GM19099 (cell line): ENCODE results near the gene TRPM3.

ENCODE experiments used
- POLR2A ChIP-seq: IDR thresholded peaks from 3 replicates; pipeline ENCODE4 v1.6.1; 2011; ENCODE audit warnings: low read depth; ENCODE audit not compliant: insufficient read length; ENCODE audit errors: extremely low read depth

The TRPM3 gene

DNA sequence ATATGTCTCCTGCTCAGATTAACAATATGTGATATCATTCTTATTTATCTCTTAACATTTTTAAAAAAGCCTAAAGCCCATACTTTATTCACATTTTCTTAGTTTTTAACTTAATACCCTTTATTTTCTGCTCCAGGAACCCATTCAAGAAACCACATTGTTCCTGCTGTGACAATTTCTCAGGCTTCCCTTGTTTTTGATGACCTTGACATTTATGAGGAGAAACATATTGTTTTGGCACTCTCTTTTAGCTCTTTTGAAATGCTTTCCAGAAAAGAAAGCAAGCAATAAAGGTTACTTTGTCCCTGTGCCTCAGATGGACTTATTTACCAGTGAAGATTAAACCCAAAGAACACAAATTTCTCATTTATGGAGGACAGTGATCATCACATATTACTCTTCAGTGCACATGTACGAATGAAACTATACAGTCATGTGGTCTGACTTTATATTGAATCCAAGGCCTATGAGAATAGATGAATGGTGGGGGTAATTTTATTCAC is 445.5 kb downstream of the TRPM3 start:
- no peak for TF ChIP-seq POLR2A

DNA sequence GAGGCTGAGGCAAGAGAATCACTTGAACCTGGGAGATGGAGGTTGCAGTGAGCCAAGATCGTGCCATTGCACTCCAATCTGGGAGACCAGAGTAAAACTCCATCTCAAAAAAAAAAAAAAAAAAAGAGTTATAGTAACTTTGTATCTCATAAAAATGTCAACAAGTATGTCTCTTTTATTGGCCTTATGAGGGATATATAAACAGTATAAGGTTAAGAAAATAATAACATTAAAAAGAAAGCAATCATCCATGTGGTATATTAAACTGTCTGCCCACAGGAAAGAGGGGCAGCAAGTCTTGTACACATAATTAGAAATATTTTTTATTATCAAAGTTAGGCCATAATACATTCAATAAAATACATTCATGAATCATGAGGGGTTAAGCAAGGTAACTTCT is 447.6 kb downstream of the TRPM3 start:
- no peak for TF ChIP-seq POLR2A

DNA sequence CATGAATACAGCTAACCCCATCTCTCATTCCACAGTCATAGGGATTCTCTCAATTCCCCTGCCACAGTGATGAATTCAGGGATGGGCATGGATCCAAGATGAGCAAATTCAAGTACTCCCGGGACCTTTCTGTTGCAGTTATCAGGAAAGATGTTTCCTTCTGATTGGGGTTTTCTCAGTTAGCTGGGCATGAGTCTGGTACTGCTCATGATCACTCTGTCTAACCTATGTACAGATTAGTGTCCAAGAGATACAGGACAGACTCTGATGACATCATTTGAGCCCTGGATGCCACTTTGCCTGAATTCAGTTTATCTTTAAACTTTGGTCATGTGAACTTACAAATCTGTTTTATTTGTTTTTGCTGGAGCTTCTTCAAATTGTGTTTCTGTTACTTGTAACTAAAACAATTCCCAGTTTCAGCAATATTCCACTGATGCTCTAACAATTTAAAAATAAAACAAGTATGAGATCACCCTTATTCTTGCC is 449.2 kb downstream of the TRPM3 start:
- no peak for TF ChIP-seq POLR2A

DNA sequence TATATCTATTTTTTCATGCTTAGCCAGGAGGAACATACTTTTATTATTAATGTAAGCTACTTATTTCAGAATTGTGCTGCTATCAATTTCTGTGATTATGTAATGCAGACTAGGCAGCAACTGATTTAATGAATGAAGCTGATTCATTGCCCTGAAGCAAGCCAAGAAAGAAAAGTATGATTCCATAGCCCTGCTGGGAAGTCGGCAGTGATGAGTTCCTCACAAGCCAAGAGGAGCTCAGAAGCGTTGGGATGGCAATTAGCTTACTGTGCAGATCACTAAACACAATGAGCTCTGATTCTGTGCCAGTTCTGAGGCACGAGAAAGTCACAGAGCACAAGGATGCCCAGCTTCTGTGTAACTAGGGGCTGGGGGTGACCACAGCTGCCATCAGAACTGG is 452.7 kb downstream of the TRPM3 start:
- TF ChIP-seq POLR2A = no peak

DNA sequence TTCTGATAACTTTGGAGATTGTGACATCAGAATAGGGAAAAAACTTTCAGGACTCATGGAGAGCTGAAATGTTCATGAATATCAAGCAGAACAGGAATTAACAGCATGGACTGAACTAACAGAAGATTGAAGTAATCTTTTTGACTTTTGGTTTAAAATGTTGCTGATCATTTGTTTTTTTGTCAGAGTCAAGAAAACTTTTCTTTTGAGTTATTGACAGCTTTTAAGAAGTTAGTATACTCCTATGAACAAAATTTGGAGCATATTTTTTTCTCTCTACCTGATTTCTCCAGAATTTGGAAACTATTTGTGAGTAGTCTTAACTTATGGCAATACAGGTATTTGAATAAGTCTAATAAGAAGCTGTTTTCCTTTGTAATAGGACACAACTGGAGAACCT is 462.7 kb downstream of the TRPM3 start:
- no peak for TF ChIP-seq POLR2A

DNA sequence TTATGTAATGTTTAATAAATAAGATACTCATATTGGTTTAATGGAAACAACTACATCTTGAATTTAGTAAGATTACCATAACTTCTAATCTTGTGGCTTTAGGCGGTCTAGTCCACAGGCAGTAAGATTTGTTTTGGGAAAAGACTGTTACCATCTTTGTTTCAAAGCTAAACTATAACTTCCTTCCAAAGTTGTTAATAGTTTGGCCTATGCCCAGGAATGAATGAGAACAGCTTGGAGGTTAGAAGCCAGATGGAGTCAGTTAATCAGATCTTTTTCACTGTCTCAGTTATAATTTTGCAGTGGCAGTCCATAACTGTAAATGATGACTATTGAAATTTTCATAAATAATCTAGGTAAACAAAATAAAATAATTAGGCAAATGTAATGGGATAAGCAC is 465.1 kb downstream of the TRPM3 start:
- TF ChIP-seq POLR2A = no peak

DNA sequence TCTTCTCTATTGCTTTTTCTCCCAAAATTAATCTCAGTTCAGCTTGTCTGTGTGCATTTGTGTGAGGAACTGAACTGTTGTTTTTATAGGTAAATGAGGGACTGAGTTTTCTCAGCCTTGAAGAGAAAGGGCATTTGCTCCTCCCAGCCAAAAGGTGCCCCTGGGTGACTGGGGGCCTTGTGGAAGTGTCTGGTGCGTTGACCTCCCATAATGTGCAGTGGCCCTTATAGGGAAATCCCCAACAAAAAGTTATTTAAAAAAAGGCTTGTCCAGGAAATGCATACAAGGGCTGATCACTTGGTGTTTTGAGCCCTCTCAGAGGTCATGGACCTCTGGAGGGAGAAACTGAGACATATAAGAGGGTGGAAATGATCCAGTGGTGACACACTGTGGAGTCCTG is 467.3 kb downstream of the TRPM3 start:
- TF ChIP-seq POLR2A = no peak

DNA sequence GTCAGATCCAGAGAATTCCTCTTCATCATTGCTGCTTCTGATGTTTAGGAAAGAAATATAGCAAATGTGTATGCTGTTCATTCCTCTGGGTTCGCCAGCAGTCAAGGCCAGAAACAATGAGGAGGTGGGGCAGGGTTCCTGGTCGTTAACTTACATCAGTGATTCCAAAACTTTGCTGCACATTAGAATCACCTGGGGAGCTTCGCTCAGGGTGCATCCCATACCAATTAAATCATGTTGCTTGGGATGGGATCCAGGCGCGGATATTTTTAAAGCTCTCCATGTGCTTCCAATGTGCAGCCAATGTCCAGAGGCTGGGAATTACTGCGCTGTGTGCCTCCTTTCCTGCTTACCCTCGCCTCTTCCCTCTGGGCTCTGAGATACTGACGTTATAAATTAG is 479.1 kb downstream of the TRPM3 start:
- no peak for TF ChIP-seq POLR2A

DNA sequence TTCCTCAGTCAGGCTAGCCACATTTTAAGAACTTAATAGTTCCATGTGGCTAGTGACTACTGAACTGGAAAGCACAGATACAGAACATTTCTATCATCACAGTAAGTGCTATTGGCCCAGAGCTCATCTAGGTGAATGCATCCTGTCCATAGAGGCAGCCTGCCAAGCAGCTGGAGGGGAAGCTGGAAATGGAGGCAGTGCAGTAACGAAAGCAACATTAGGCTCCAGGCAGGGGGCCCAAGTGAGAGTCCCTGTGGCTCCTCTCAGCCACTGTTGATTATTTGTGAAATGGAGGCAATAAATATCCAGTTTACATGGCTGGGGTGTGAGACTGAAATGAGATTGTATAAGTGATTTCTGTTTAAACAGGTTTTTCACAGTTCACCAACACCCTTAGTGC is 479.8 kb downstream of the TRPM3 start:
- no peak for TF ChIP-seq POLR2A

DNA sequence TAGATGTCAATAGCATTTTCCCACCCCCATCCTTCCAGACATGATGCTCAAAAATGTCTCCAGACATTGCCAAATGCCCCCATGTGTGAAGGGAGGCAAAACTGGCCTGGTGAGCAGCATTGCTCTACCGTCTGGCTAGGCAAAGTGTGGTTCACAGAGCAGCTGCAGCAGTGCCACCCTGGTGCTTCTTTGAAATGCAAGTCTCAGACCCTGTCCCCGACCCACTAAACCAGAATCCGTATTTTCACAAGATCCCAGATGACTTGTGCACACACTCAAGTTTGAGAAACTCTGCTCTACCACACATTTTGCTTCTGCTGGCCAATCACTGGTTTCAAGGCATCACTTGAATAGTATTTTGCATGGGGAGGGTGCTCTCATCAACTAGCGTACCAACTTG is 480.4 kb downstream of the TRPM3 start:
- TF ChIP-seq POLR2A = no peak

DNA sequence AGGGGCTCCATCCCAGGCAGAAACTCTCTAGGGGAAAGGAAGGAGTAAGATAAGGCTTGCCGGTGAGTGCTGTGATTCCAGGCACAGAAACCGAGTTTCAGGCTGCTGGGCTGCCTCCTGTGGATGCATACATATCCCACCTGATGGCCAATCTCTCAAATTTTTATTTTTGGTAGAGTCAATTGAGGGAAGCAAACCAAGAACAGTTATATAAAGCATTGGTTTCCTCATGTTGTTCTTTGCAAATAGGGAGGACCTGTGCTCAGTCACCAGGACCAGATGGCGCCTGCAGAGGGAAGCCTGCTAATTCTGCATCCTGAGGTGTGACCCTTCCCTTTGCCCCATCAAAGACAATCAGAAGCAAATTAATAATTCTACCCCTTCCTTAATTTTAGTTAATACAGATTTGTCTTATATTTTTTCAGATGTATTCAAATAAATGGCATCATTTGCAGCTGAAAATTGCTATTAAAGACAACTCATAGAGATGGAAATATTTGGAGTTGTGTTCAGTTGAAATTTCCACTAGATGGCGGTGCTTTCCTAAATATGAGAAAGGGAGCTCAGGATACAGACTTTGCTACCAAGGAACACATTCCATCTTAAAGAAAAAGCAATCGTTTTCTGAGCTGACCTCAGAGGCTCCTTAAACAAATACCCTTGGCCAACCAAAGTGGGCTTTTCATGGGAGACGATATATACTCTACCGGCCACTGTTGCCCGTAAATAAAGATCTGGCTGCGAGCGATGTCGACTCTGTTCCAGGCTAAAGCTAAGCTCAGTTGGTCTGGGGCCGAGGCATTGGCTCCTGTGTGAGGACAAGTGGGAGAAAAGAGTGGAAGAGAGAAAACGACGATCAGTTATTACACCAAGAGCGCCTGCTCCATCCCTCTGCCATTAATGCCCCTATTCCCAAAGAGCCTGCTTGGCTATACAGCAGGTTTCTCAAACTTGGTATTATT is 481.3 kb downstream of the TRPM3 start:
- no peak for TF ChIP-seq POLR2A

DNA sequence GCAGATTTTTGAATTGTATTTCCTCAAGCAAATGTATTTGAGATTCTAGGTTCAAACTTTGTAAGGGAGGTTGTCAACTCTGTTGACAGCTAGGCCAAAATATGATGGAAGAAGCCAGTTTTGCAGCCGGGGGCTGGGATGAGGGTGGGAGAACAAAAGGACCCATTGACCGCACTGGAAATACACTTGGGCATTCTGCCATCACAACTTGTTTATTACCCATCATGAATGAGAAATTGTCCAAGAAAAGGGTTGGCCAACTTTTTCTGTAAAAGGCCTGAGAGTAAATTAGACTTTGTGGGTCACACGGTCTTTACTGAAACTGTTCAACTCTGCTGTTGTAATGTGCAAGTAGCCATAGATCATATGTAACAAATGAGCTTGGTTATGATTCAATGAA is 485.6 kb downstream of the TRPM3 start:
- TF ChIP-seq POLR2A = no peak

DNA sequence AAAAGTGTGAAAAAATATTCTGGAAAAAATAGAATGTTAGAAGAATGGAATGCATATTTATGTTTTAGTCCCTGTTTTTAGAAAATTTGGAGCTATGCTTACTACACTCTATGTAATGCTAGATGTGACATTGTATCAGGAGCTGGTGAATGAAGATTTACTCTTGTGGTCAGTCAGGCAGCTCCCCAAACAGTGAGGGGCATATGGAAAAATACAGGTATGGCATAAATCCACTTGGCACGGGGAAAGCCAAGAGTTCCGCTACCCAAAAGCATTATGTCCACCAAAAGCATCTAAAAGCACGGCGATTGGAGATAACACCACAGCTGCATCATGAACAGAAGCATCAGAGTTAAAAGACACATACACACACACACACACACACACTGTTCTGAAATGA is 486.7 kb downstream of the TRPM3 start:
- TF ChIP-seq POLR2A = no peak

DNA sequence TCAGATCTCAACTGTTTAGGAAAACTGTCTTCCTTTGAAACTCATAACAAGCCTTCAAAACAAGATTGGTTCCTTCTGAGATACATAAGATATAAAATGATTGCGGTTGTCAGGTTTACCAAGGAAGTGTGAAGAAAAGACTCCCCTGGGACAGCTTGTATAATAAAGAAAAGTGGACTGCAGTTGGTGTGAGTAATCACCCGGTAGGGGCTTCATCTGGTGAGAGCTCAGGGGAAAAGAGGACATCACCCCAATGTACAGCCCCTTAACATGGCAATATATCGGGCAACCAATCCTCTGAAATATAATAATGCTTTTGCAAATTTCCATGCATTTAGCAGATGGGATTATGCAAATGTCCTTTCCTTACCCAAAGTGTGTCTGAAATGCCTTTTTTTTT is 490.4 kb downstream of the TRPM3 start:
- no peak for TF ChIP-seq POLR2A

DNA sequence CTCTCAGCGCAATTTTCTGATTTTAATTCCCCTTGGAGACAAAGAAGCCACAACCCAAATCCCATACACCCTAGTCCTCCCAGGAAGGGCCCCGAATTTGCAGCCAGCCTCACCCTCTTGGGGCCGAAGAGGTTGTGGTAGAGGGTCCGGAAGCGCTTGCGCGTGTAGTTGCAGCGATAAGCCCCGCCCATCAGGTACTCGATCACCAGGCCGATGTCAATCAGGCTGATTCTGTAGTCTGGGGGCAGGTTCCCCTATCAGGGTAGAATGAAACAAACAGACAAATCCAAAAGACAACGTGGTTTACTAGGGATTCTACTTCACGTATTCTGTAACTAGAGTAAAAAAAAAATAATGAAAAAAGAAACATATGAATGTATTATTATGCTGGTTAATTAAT is 496.3 kb downstream of the TRPM3 start:
- TF ChIP-seq POLR2A = no peak

DNA sequence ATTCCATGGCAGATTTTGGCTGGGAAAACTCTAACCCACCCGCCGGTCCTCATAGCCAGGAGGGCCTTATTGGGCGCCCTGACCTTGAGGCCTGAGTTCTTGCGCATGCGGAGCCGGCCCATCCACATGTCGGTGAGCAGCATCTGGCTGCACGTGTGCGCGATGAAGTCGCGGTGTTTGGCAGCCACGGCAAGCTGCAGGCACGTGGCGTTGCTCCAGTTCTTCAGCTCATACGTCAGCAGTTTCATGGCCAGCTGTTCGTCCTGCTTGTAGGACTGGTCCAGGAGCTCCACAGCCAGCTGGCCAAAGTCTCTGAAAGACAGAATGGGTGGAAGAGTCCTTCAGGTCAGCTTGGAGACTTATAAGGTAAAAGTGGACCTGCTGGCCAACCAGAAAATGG is 502.6 kb downstream of the TRPM3 start:
- TF ChIP-seq POLR2A = no peak
